ENCODE data around the gene OSMR. TPM values are rescaled to one million over a fixed set of nuclear protein-coding genes. Genes with fewer than 3 reads are reported as not detected.
A peak's percentile ranks its signal among the peaks of the same experiment; 100 is the strongest.
"Not testable (repeated sequence)": the region's sequence is repeated elsewhere in the genome, so short reads cannot be mapped to it uniquely, and the experiment has no call there.

Gene OSMR
- total RNA-seq, 1 experiment from 2014 or later, result 18.8 TPM

- DNase-seq (ENCODE audit: low read depth); in situ Hi-C loops (cut with HindIII; ENCODE audit: low pct_unique_long_range_greater_than_20kb, low sequenced_read_pairs): not testable (repeated sequence)
These were observed 16.4 kb downstream of the OSMR start for GRCh38 chr5:38861986-38862770.

- in situ Hi-C loops (cut with HindIII; ENCODE audit: low pct_unique_long_range_greater_than_20kb, low sequenced_read_pairs), result no loop called here
- no peak for DNase-seq (ENCODE audit: low read depth)
These were observed 20.7 kb downstream of the OSMR start for GRCh38 chr5:38866362-38867031.

GRCh38 chr5:38867032-38867398 is 21.2 kb downstream of the OSMR start:
- DNase-seq (ENCODE audit: low read depth), result no peak
- in situ Hi-C loops (cut with HindIII; ENCODE audit: low pct_unique_long_range_greater_than_20kb, low sequenced_read_pairs), result no loop called here

GRCh38 chr5:38867416-38867815 is 21.6 kb downstream of the OSMR start:
- DNase-seq (ENCODE audit: low read depth), result no peak
- in situ Hi-C loops (cut with HindIII; ENCODE audit: low pct_unique_long_range_greater_than_20kb, low sequenced_read_pairs), result no loop called here

- in situ Hi-C loops (cut with HindIII; ENCODE audit: low pct_unique_long_range_greater_than_20kb, low sequenced_read_pairs), result no loop called here
- no peak for DNase-seq (ENCODE audit: low read depth)
These were observed 24.8 kb downstream of the OSMR start for GRCh38 chr5:38870595-38870994.

- in situ Hi-C loops (cut with HindIII; ENCODE audit: low pct_unique_long_range_greater_than_20kb, low sequenced_read_pairs), result no loop called here
- peak; percentile 11 for DNase-seq (ENCODE audit: low read depth)
These were observed 25.3 kb downstream of the OSMR start for GRCh38 chr5:38871058-38871605.

GRCh38 chr5:38871790-38872551 is 26.2 kb downstream of the OSMR start:
- DNase-seq (ENCODE audit: low read depth), result peak; percentile 93
- in situ Hi-C loops (cut with HindIII; ENCODE audit: low pct_unique_long_range_greater_than_20kb, low sequenced_read_pairs), result no loop called here

- in situ Hi-C loops (cut with HindIII; ENCODE audit: low pct_unique_long_range_greater_than_20kb, low sequenced_read_pairs), result no loop called here
- DNase-seq (ENCODE audit: low read depth), result no peak
These were observed 27.0 kb downstream of the OSMR start for GRCh38 chr5:38872826-38873225.

- in situ Hi-C loops (cut with HindIII; ENCODE audit: low pct_unique_long_range_greater_than_20kb, low sequenced_read_pairs), result no loop called here
- no peak for DNase-seq (ENCODE audit: low read depth)
These were observed 29.2 kb downstream of the OSMR start for GRCh38 chr5:38874948-38875456.

GRCh38 chr5:38878391-38879077 is 32.7 kb downstream of the OSMR start:
- in situ Hi-C loops (cut with HindIII; ENCODE audit: low pct_unique_long_range_greater_than_20kb, low sequenced_read_pairs), result no loop called here
- no peak for DNase-seq (ENCODE audit: low read depth)

- DNase-seq (ENCODE audit: low read depth), result no peak
- in situ Hi-C loops (cut with HindIII; ENCODE audit: low pct_unique_long_range_greater_than_20kb, low sequenced_read_pairs), result no loop called here
These were observed 33.3 kb downstream of the OSMR start for GRCh38 chr5:38879078-38879460.

GRCh38 chr5:38883842-38884241 is 38.0 kb downstream of the OSMR start:
- no peak for DNase-seq (ENCODE audit: low read depth)
- in situ Hi-C loops (cut with HindIII; ENCODE audit: low pct_unique_long_range_greater_than_20kb, low sequenced_read_pairs), result no loop called here

GRCh38 chr5:38885208-38885607 is 39.4 kb downstream of the OSMR start:
- no peak for DNase-seq (ENCODE audit: low read depth)
- in situ Hi-C loops (cut with HindIII; ENCODE audit: low pct_unique_long_range_greater_than_20kb, low sequenced_read_pairs), result no loop called here

- in situ Hi-C loops (cut with HindIII; ENCODE audit: low pct_unique_long_range_greater_than_20kb, low sequenced_read_pairs), result no loop called here
- no peak for DNase-seq (ENCODE audit: low read depth)
These were observed 42.2 kb downstream of the OSMR start for GRCh38 chr5:38888041-38888440.

- in situ Hi-C loops (cut with HindIII; ENCODE audit: low pct_unique_long_range_greater_than_20kb, low sequenced_read_pairs), result no loop called here
- DNase-seq (ENCODE audit: low read depth), result no peak
These were observed 43.6 kb downstream of the OSMR start for GRCh38 chr5:38889424-38889823.

- in situ Hi-C loops (cut with HindIII; ENCODE audit: low pct_unique_long_range_greater_than_20kb, low sequenced_read_pairs), result no loop called here
- no peak for DNase-seq (ENCODE audit: low read depth)
These were observed 45.8 kb downstream of the OSMR start for GRCh38 chr5:38891563-38891962.

GRCh38 chr5:38892363-38892762 is 46.6 kb downstream of the OSMR start:
- in situ Hi-C loops (cut with HindIII; ENCODE audit: low pct_unique_long_range_greater_than_20kb, low sequenced_read_pairs), result no loop called here
- DNase-seq (ENCODE audit: low read depth), result no peak

GRCh38 chr5:38896760-38897159 is 50.9 kb downstream of the OSMR start:
- DNase-seq (ENCODE audit: low read depth), result no peak

More at GRCh38 chr5:38896760-38897159, 50.9 kb downstream of the OSMR start:
- in situ Hi-C loops (cut with HindIII; ENCODE audit: low pct_unique_long_range_greater_than_20kb, low sequenced_read_pairs), result no loop called here

Measured in Caki2 (cell line).